ENCODE measurements around the gene NIP7. TPM values are rescaled to one million over a fixed set of nuclear protein-coding genes. Genes with fewer than 3 reads are reported as not detected.
A peak's percentile ranks its signal among the peaks of the same experiment; 100 is the strongest.

Gene NIP7
- total RNA-seq, 1 experiment from 2014 or later: 62.8 TPM

DNA sequence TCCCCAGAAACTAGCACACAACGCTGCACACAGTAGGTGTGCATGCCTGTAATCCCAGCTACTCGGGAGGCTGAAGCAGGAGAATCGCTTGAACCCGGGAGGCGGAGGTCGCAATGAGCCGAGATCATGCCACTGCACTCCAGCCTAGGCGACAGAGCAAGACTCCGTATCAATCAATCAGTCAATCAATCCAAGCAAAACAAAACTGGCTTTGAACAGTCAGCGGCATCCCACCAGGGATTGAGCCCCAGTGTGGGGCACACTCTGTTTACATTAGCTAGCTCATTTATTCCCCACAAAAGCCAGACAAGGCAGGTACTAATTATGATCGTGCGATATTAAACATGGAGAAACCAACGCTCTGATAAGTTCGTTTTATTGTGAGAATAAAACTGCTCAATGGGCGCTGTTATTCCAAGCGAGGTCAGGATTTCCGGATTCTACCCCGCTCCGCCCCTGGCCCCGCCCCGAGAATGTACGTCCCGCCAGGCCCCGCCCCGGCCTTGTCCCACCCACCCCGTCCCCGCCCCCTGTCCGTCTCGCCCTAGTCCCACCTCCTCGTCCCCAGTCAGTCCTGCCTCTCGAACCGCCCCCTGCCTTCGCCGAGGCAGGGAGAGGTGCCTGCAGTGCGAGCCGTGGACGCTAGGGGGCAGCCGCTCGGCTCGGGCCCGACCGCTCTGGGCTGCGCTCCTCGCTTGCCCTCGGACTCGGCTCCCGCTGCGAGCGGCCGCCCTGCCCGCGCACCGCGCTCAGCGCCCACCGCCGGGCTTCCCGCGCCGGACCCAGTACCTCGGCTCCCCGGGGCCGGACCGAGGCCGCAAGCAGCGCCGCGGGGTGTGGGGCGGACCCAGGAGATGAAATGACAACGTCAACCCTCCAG is 28.7 kb upstream of the NIP7 start, which contains the start of gene VPS4A (continued):
- TF ChIP-seq RAD21 (IDR thresholded peaks at IDR 0.05; ENCODE audit: low read depth) (peak; percentile 63), CBX3 (IDR thresholded peaks at IDR 0.05; ENCODE audit: low read depth) (peak; percentile 85), SRF (IDR thresholded peaks at IDR 0.05; ENCODE audit: low read depth) (no peak), EZH2 (IDR thresholded peaks at IDR 0.05) (no peak), SP1 (IDR thresholded peaks at IDR 0.05; ENCODE audit: low read depth) (no peak)

- peaks cover 6 to 14% of the 10 kb centered on the region in 2 experiments for H3K4me1 ChIP-seq (ENCODE audit: control insufficient read depth in 1 of 2, insufficient read depth in 2 of 2, low read length in 2 of 2)
- BruUV-seq (replicated peaks): TSS peak; percentile 54
- peak; percentile 51 for ATAC-seq
- no peaks in the 10 kb centered on the region for H3K9me2 ChIP-seq (ENCODE audit: insufficient read depth)
- H3K9me3 ChIP-seq (ENCODE audit: control insufficient read depth in 1 of 2, insufficient read depth in 1 of 2, low read depth in 1 of 2, low read length in 2 of 2): no peaks in the 10 kb centered on the region
- ChIA-PET RAD21 (ENCODE audit: low non-redundant PET in 1 of 2, low total read pairs in 2 of 2, uncharacterized antibody in 2 of 2, unreplicated experiment in 2 of 2) (no interaction called here), CTCF (no interaction called here), POLR2A (no interaction called here)
- no peaks in the 10 kb centered on the region for H4K20me1 ChIP-seq (ENCODE audit: insufficient read depth)
- H3K4me2 ChIP-seq (ENCODE audit: low read length): peak overlapping the region; percentile 96
- intact Hi-C loops (cut with micrococcal nuclease): no loop called here
- H3K79me2 ChIP-seq (ENCODE audit: insufficient read depth, low read length): peaks cover 51% of the 10 kb centered on the region
- H3K27ac ChIP-seq (ENCODE audit: low read depth, low read length): peak overlapping the region; percentile 85
- no peak for DNase-seq (ENCODE audit: low read depth, low spot score)
- peaks cover 14 to 20% of the 10 kb centered on the region in 2 experiments; a peak in 3 of 4 replicates for H3K36me3 ChIP-seq (ENCODE audit: control insufficient read depth in 1 of 2, insufficient read depth in 2 of 2, low read length in 2 of 2)
- no peak overlapping the region for H2AFZ ChIP-seq (ENCODE audit: low read depth, low read length, poor library complexity, severe bottlenecking)
- no peaks in the 10 kb centered on the region for H3K27me3 ChIP-seq (ENCODE audit: insufficient read depth, low read length)
- peak overlapping the region; percentile 84 to 89 for H3K4me3 ChIP-seq (replicated peaks in 1 of 2; ENCODE audit: low read depth in 1 of 2, low read length in 2 of 2)
- H3K9ac ChIP-seq (ENCODE audit: low read length): peak overlapping the region; percentile 85
- TF ChIP-seq, protein P1, sequence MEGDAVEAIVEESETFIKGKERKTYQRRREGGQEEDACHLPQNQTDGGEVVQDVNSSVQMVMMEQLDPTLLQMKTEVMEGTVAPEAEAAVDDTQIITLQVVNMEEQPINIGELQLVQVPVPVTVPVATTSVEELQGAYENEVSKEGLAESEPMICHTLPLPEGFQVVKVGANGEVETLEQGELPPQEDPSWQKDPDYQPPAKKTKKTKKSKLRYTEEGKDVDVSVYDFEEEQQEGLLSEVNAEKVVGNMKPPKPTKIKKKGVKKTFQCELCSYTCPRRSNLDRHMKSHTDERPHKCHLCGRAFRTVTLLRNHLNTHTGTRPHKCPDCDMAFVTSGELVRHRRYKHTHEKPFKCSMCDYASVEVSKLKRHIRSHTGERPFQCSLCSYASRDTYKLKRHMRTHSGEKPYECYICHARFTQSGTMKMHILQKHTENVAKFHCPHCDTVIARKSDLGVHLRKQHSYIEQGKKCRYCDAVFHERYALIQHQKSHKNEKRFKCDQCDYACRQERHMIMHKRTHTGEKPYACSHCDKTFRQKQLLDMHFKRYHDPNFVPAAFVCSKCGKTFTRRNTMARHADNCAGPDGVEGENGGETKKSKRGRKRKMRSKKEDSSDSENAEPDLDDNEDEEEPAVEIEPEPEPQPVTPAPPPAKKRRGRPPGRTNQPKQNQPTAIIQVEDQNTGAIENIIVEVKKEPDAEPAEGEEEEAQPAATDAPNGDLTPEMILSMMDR (IDR thresholded peaks at IDR 0.05 in 2 of 3, conservative IDR thresholded peaks at IDR 0.05 in 1 of 3; ENCODE audit: borderline replicate concordance in 1 of 3, insufficient read depth in 1 of 3, low read depth in 2 of 3, low read length in 2 of 3): peak in 1 of 3 experiments; percentile 19; a peak in 1 of 6 replicates
- TF ChIP-seq RAD21 (IDR thresholded peaks at IDR 0.05; ENCODE audit: low read depth) (peak; percentile 32; the same call in 1 of the 2 replicates), SIN3A (IDR thresholded peaks at IDR 0.05; ENCODE audit: low read depth) (peak; percentile 45; the same call in 1 of the 2 replicates), TCF7L2 (IDR thresholded peaks at IDR 0.05; ENCODE audit: borderline replicate concordance, extremely low read depth, insufficient read depth, insufficient read length) (no peak), POLR2A (IDR thresholded peaks at IDR 0.05; ENCODE audit: borderline replicate concordance, extremely low read depth, insufficient read depth, insufficient read length) (no peak), ZFX (IDR thresholded peaks at IDR 0.05) (peak; percentile 99)
- TF ChIP-seq, protein P2, sequence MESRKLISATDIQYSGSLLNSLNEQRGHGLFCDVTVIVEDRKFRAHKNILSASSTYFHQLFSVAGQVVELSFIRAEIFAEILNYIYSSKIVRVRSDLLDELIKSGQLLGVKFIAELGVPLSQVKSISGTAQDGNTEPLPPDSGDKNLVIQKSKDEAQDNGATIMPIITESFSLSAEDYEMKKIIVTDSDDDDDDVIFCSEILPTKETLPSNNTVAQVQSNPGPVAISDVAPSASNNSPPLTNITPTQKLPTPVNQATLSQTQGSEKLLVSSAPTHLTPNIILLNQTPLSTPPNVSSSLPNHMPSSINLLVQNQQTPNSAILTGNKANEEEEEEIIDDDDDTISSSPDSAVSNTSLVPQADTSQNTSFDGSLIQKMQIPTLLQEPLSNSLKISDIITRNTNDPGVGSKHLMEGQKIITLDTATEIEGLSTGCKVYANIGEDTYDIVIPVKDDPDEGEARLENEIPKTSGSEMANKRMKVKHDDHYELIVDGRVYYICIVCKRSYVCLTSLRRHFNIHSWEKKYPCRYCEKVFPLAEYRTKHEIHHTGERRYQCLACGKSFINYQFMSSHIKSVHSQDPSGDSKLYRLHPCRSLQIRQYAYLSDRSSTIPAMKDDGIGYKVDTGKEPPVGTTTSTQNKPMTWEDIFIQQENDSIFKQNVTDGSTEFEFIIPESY (IDR thresholded peaks at IDR 0.05; ENCODE audit: extremely low read depth, insufficient replicate concordance, low read length): no peak
- TF ChIP-seq, protein P3, sequence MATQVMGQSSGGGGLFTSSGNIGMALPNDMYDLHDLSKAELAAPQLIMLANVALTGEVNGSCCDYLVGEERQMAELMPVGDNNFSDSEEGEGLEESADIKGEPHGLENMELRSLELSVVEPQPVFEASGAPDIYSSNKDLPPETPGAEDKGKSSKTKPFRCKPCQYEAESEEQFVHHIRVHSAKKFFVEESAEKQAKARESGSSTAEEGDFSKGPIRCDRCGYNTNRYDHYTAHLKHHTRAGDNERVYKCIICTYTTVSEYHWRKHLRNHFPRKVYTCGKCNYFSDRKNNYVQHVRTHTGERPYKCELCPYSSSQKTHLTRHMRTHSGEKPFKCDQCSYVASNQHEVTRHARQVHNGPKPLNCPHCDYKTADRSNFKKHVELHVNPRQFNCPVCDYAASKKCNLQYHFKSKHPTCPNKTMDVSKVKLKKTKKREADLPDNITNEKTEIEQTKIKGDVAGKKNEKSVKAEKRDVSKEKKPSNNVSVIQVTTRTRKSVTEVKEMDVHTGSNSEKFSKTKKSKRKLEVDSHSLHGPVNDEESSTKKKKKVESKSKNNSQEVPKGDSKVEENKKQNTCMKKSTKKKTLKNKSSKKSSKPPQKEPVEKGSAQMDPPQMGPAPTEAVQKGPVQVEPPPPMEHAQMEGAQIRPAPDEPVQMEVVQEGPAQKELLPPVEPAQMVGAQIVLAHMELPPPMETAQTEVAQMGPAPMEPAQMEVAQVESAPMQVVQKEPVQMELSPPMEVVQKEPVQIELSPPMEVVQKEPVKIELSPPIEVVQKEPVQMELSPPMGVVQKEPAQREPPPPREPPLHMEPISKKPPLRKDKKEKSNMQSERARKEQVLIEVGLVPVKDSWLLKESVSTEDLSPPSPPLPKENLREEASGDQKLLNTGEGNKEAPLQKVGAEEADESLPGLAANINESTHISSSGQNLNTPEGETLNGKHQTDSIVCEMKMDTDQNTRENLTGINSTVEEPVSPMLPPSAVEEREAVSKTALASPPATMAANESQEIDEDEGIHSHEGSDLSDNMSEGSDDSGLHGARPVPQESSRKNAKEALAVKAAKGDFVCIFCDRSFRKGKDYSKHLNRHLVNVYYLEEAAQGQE (IDR thresholded peaks at IDR 0.05; ENCODE audit: low read depth): no peak
Measured at GRCh38 chr16:69311533-69312387, 27.8 kb upstream of the NIP7 start.

All from HCT116 (cell line).